ENCODE data around the gene RPP25.
A peak's percentile ranks its signal among the peaks of the same experiment; 100 is the strongest.

GRCh38 chr15:74928771-74929198 is 27.8 kb downstream of the RPP25 start:
- TF ChIP-seq REST (IDR thresholded peaks at IDR 0.05) (no peak), CTCF (IDR thresholded peaks at IDR 0.05; ENCODE audit: low read depth, low read length, missing input control) (no peak), FOXA1 (IDR thresholded peaks at IDR 0.05) (no peak), ATF3 (IDR thresholded peaks at IDR 0.05) (no peak), HNF4A (conservative IDR thresholded peaks at IDR 0.05) (peak; percentile 9 to 13), ZBTB33 (IDR thresholded peaks at IDR 0.05) (no peak), EGR1 (IDR thresholded peaks at IDR 0.05; ENCODE audit: low read depth in 2 of 2) (no peak), RAD21 (IDR thresholded peaks at IDR 0.05) (no peak), SP1 (IDR thresholded peaks at IDR 0.05) (peak; percentile 25), JUND (IDR thresholded peaks at IDR 0.05) (no peak), MAX (IDR thresholded peaks at IDR 0.05) (no peak)

Measured in liver (tissue), 3 donors.